Measurements from ENCODE around the gene HID1. TPM values are rescaled to one million over a fixed set of nuclear protein-coding genes. Genes with fewer than 3 reads are reported as not detected.

The HID1 gene
- total and polyA plus RNA-seq, 2 of the 4 experiments (the other 2 are of a cell fraction), result 0.18 to 1.7 TPM

DNA sequence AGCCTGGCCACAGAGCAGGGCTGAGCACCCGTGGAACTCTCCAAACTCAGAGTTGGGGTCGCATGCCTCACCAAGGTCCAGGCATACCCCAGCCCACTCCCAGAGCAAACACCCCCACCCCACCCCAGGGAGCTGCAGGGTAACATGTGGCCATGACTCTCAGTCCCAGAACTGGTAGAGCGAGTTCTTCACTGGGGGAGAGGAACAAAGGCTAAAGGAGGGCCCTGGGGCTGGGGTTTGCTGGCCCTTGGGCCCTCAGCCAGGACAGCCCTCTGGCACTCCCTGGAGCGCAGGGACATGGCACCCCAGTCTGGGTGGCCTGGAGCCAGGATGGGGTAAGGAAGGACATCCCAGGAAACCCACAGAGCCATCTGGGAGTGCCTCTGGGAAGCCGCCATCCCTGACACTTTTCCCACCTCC is 4.2 kb downstream of the HID1 start:
- no peak overlapping the region for H2AK5ac ChIP-seq (ENCODE audit: low read depth, low read length)
- ATAC-seq (ENCODE audit: low read depth) (no peak), DNase-seq (no peak)
- no peak for TF ChIP-seq MAFK (IDR thresholded peaks at IDR 0.05; ENCODE audit: low read depth, low read length)
- TF ChIP-seq NFE2L2 (IDR thresholded peaks at IDR 0.05; ENCODE audit: low read depth, low read length), result no peak
- no peak for TF ChIP-seq MAZ (IDR thresholded peaks at IDR 0.05; ENCODE audit: borderline replicate concordance, low read depth, low read length)
- TF ChIP-seq BHLHE40 (IDR thresholded peaks at IDR 0.05; ENCODE audit: low read depth, low read length), result no peak
- TF ChIP-seq RAD21 (IDR thresholded peaks at IDR 0.05; ENCODE audit: low read length), result no peak
- no peaks in the 10 kb centered on the region for H3K36me3 ChIP-seq (ENCODE audit: control insufficient read depth, insufficient read depth, low read length)
- H4K5ac ChIP-seq (ENCODE audit: low read depth, low read length), result no peak overlapping the region
- 0 out of 2 replicates have a peak, but pooled peaks cover 2% of the 10 kb centered on the region for H3K4me1 ChIP-seq (ENCODE audit: control insufficient read depth, insufficient read depth, low read length)
- peaks cover 36% of the 10 kb centered on the region for H3K27me3 ChIP-seq (ENCODE audit: control insufficient read depth, insufficient read depth, low read length)
- H2BK120ac ChIP-seq (ENCODE audit: low read depth, low read length), result no peak overlapping the region
- in situ Hi-C loops (cut with MboI; ENCODE audit: low sequenced_read_pairs), result loop anchor here (10.0 kb wide), 1 partner anchor 236 kb away; the partner anchor contains the start of gene NUP85
- no TSS peak for BruUV-seq (replicated peaks)
- ChIA-PET CTCF (interaction anchor here (0.8 kb wide), 1 partner anchor 10 kb away, joined by 4 read pairs; no protein-coding TSS in a partner anchor), POLR2A (ENCODE audit: unreplicated experiment) (no interaction called here)
- H3K9me1 ChIP-seq (ENCODE audit: insufficient read depth, low read length), result no peaks in the 10 kb centered on the region
- H3K23ac ChIP-seq (ENCODE audit: low read depth, low read length), result no peak overlapping the region
- H3K4me2 ChIP-seq (ENCODE audit: low read depth, low read length), result no peak overlapping the region
- no peak overlapping the region for H4K91ac ChIP-seq (ENCODE audit: insufficient read depth, low read depth, low read length)
- H3K56ac ChIP-seq (ENCODE audit: extremely low read depth, insufficient read depth, low read length), result no peak overlapping the region
- H3K9ac ChIP-seq (ENCODE audit: low read depth, low read length), result no peak overlapping the region
- WGBS, 2 experiments (ENCODE audit: extremely low coverage in 2 of 2, insufficient read length in 1 of 2), result no CpG with 5 or more reads among the region's 5 CpGs
- no peak overlapping the region for H3K18ac ChIP-seq (ENCODE audit: low read depth, low read length)
- no peak overlapping the region for H2BK15ac ChIP-seq (ENCODE audit: low read depth, low read length)
- no peak overlapping the region for H4K8ac ChIP-seq (ENCODE audit: low read depth in 2 of 2, low read length in 2 of 2)
- no peak overlapping the region for H2BK20ac ChIP-seq (ENCODE audit: low read depth, low read length)
- no peak overlapping the region for H3K27ac ChIP-seq (ENCODE audit: insufficient read depth, low read length)
- H2AK9ac ChIP-seq (replicated peaks; ENCODE audit: low read depth, low read length, poor library complexity), result no peak overlapping the region
- no peaks in the 10 kb centered on the region for H3K79me1 ChIP-seq (ENCODE audit: low read depth in 1 of 2, low read length in 2 of 2)
- H2AFZ ChIP-seq (replicated peaks; ENCODE audit: low read length, poor library complexity), result no peak overlapping the region
- H3K14ac ChIP-seq (replicated peaks; ENCODE audit: low read depth, low read length), result no peak overlapping the region
- dilution Hi-C loops (cut with HindIII; ENCODE audit: low sequenced_read_pairs, unreplicated experiment), result no loop called here
- H3K4ac ChIP-seq (ENCODE audit: low read depth, low read length), result no peak overlapping the region
- intact Hi-C loops (cut with micrococcal nuclease), result no loop called here
- H3K9me3 ChIP-seq (ENCODE audit: control insufficient read depth, insufficient read depth, low read length), result no peaks in the 10 kb centered on the region
- H2BK5ac ChIP-seq (ENCODE audit: low read depth, low read length, poor library complexity, severe bottlenecking), result no peak overlapping the region
- no peaks in the 10 kb centered on the region for H4K20me1 ChIP-seq (ENCODE audit: insufficient read depth, low read length)
- no peak overlapping the region for H3K4me3 ChIP-seq (ENCODE audit: insufficient read depth, low read depth, low read length)
